ENCODE results near the gene NPY4R2. TPM values are rescaled to one million over a fixed set of nuclear protein-coding genes. Genes with fewer than 3 reads are reported as not detected.
"Not testable (repeated sequence)": the region's sequence is repeated elsewhere in the genome, so short reads cannot be mapped to it uniquely, and the experiment has no call there.

Gene NPY4R2
- not detected for total RNA-seq
- long read RNA-seq, result 0 reads

GRCh38 chr10:47918475-47918874 is at the start of gene NPY4R2:
NPY4R2 (plus strand) TSS chr10:47918662; CDS start chr10:47921988, 3,326 bp downstream.
- H3K27me3 ChIP-seq (ENCODE audit: low read depth); H3K9me3 ChIP-seq (replicated peaks); H3K27ac ChIP-seq (replicated peaks); DNase-seq; H3K36me3 ChIP-seq; H3K4me1 ChIP-seq; H3K4me3 ChIP-seq; intact Hi-C loops (cut with micrococcal nuclease): not testable (repeated sequence)

GRCh38 chr10:47870887-47871286 is 47.6 kb upstream of the NPY4R2 start:
- H3K4me1 ChIP-seq; H3K27me3 ChIP-seq (ENCODE audit: low read depth); intact Hi-C loops (cut with micrococcal nuclease); H3K36me3 ChIP-seq; H3K4me3 ChIP-seq; H3K27ac ChIP-seq (replicated peaks); DNase-seq; H3K9me3 ChIP-seq (replicated peaks): not testable (repeated sequence)

DNA sequence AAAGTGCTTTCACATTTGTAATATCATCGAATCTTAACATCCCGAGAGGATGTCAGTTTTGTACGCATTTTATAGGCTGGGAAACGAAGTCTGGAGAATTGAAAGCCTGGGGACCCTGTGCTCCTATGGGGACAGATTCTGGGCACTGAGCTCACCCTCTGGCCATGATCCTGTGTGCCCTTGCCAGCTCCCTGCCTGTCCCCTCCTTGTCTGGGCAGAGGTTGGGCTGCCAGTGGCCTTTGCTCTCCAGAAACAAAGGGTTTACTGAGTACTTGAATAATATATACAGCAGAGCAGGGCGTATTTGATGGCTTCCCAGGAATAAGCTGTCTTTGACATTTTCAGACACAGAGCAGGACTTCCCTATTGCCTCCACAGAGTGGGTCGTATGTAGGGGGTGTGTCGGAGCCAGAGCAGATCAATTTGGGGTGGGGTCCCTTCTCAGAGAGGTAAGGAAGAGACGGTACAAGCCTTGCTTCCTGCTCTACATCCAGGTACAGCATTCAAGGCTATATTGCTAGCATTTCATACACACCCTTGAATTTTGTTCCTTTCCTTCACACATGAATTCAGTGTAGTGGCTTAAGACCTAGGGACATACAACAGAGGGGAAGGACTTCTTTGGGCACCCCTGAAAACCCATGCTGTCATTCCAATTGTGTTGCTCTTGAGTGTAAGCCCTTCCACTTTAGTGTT is 46.8 kb upstream of the NPY4R2 start:
- H3K4me3 ChIP-seq; H3K27me3 ChIP-seq (ENCODE audit: low read depth); DNase-seq; intact Hi-C loops (cut with micrococcal nuclease); H3K4me1 ChIP-seq; H3K27ac ChIP-seq (replicated peaks); H3K36me3 ChIP-seq; H3K9me3 ChIP-seq (replicated peaks): not testable (repeated sequence)

DNA sequence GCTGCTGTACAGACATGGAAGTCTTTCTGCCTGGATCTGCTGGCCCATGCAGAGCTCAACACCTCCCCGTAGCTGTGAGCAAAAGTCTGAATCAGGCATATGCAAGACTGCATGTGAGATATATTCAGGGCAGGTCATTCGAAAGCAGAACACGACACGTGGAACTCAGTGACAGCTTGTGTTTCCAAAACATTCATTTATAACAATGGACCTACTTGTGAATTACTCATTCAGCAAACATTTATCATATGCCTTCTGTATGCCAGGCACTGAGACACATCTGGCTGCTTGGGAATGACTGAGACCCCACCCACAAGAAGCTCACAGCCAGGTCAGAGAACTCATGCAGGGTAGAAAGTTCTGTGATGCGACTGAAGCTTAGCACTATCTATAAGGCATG is 46.2 kb upstream of the NPY4R2 start:
- H3K4me1 ChIP-seq; H3K27me3 ChIP-seq (ENCODE audit: low read depth); H3K27ac ChIP-seq (replicated peaks); intact Hi-C loops (cut with micrococcal nuclease); DNase-seq; H3K4me3 ChIP-seq; H3K36me3 ChIP-seq; H3K9me3 ChIP-seq (replicated peaks): not testable (repeated sequence)

GRCh38 chr10:47884239-47884638 is 34.2 kb upstream of the NPY4R2 start:
- intact Hi-C loops (cut with micrococcal nuclease); H3K36me3 ChIP-seq; H3K9me3 ChIP-seq (replicated peaks); H3K4me3 ChIP-seq; DNase-seq; H3K27ac ChIP-seq (replicated peaks); H3K4me1 ChIP-seq; H3K27me3 ChIP-seq (ENCODE audit: low read depth): not testable (repeated sequence)

DNA sequence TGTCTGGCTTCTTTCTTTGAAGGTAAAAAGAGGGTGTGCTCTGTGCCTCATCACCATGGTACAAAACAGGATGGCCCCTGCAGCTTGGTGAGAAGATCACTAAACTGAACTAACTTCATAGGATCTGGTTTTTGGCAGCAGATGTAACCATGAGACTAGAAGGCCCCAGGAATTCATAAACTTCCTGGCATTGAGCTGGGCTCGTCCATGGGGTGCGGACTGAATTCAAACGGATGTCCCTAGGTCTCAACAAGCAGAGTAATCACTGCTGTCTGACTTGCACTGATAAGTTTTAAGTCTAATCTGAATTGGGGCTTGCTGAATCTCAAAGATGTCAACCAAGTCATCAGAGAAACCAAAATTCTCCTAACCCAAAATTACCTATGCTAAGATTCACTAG is 33.5 kb upstream of the NPY4R2 start:
- DNase-seq; intact Hi-C loops (cut with micrococcal nuclease): not testable (repeated sequence)

GRCh38 chr10:47886356-47886755 is 32.1 kb upstream of the NPY4R2 start:
- H3K27ac ChIP-seq (replicated peaks); H3K9me3 ChIP-seq (replicated peaks); H3K36me3 ChIP-seq; H3K4me1 ChIP-seq; H3K4me3 ChIP-seq; DNase-seq; H3K27me3 ChIP-seq (ENCODE audit: low read depth); intact Hi-C loops (cut with micrococcal nuclease): not testable (repeated sequence)

More for the DNA sequence above, 33.5 kb upstream of the NPY4R2 start:
- not testable (repeated sequence) for H3K36me3 ChIP-seq; H3K27me3 ChIP-seq (ENCODE audit: low read depth); H3K9me3 ChIP-seq (replicated peaks); H3K27ac ChIP-seq (replicated peaks); H3K4me1 ChIP-seq; H3K4me3 ChIP-seq

GRCh38 chr10:47886827-47887226 is 31.6 kb upstream of the NPY4R2 start:
- intact Hi-C loops (cut with micrococcal nuclease); H3K4me3 ChIP-seq: not testable (repeated sequence)

GRCh38 chr10:47890737-47891136 is 27.7 kb upstream of the NPY4R2 start:
- intact Hi-C loops (cut with micrococcal nuclease), result not testable (repeated sequence)

More at GRCh38 chr10:47886827-47887226, 31.6 kb upstream of the NPY4R2 start:
- not testable (repeated sequence) for H3K36me3 ChIP-seq; H3K9me3 ChIP-seq (replicated peaks); H3K4me1 ChIP-seq; DNase-seq; H3K27ac ChIP-seq (replicated peaks); H3K27me3 ChIP-seq (ENCODE audit: low read depth)

GRCh38 chr10:47892494-47893261 is 25.8 kb upstream of the NPY4R2 start:
- H3K36me3 ChIP-seq; H3K27me3 ChIP-seq (ENCODE audit: low read depth); H3K9me3 ChIP-seq (replicated peaks); DNase-seq; H3K27ac ChIP-seq (replicated peaks); H3K4me3 ChIP-seq; H3K4me1 ChIP-seq; intact Hi-C loops (cut with micrococcal nuclease): not testable (repeated sequence)

More at GRCh38 chr10:47890737-47891136, 27.7 kb upstream of the NPY4R2 start:
- H3K36me3 ChIP-seq; H3K9me3 ChIP-seq (replicated peaks); DNase-seq; H3K4me1 ChIP-seq; H3K27me3 ChIP-seq (ENCODE audit: low read depth); H3K4me3 ChIP-seq; H3K27ac ChIP-seq (replicated peaks): not testable (repeated sequence)

- H3K36me3 ChIP-seq; DNase-seq; intact Hi-C loops (cut with micrococcal nuclease); H3K4me3 ChIP-seq; H3K27ac ChIP-seq (replicated peaks); H3K27me3 ChIP-seq (ENCODE audit: low read depth); H3K9me3 ChIP-seq (replicated peaks); H3K4me1 ChIP-seq: not testable (repeated sequence)
Observed at GRCh38 chr10:47894571-47894970, 23.9 kb upstream of the NPY4R2 start.

GRCh38 chr10:47897813-47898212 is 20.6 kb upstream of the NPY4R2 start:
- H3K9me3 ChIP-seq (replicated peaks); H3K4me1 ChIP-seq; H3K27ac ChIP-seq (replicated peaks); H3K4me3 ChIP-seq; H3K27me3 ChIP-seq (ENCODE audit: low read depth); intact Hi-C loops (cut with micrococcal nuclease); DNase-seq; H3K36me3 ChIP-seq: not testable (repeated sequence)

GRCh38 chr10:47909333-47909732 is 9.1 kb upstream of the NPY4R2 start:
- H3K4me1 ChIP-seq; H3K4me3 ChIP-seq; H3K27ac ChIP-seq (replicated peaks); intact Hi-C loops (cut with micrococcal nuclease); H3K9me3 ChIP-seq (replicated peaks); H3K36me3 ChIP-seq; H3K27me3 ChIP-seq (ENCODE audit: low read depth); DNase-seq: not testable (repeated sequence)

DNA sequence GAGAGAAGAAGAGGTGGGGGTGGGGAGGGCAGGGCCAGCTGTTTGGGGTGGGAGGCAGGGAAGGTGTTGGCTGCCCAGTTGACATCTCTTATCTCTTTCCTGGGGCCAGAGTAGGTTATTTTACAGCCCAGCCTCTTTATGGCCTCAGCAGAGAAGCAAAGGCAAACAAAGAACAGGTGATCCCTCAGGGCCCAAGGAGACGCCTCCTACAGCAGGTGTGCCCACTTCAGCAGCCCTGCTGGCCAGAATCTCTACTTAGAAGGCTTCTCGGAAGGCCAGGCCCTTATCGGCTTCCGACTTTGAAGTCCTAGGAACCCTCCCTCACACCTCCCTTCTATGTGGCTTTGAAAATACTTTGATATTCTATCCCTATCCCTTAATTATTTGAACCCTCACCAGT is 8.0 kb upstream of the NPY4R2 start:
- H3K27ac ChIP-seq (replicated peaks); H3K27me3 ChIP-seq (ENCODE audit: low read depth); H3K4me1 ChIP-seq; H3K36me3 ChIP-seq; H3K4me3 ChIP-seq; intact Hi-C loops (cut with micrococcal nuclease); DNase-seq; H3K9me3 ChIP-seq (replicated peaks): not testable (repeated sequence)
